OCI-M2 (cell line): ENCODE measurements around the gene LRRC27.
"Not testable (repeated sequence)": the region's sequence is repeated elsewhere in the genome, so short reads cannot be mapped to it uniquely, and the experiment has no call there.

Experiments used
- DNase-seq: peaks from one replicate; lab custom pipeline; 2025; ENCODE audit not compliant: unreplicated experiment; lab: John Stamatoyannopoulos, UW

Gene LRRC27

GRCh38 chr10:132336064-132336746 is 4.2 kb downstream of the LRRC27 start:
- DNase-seq = no peak

- no peak for DNase-seq
Observed at GRCh38 chr10:132336919-132337407, 5.0 kb downstream of the LRRC27 start.

- not testable (repeated sequence) for DNase-seq
Observed at GRCh38 chr10:132337854-132338253, 5.9 kb downstream of the LRRC27 start.

- no peak for DNase-seq
Observed at GRCh38 chr10:132338876-132339275, 6.9 kb downstream of the LRRC27 start.

GRCh38 chr10:132339276-132339675 is 7.3 kb downstream of the LRRC27 start:
- no peak for DNase-seq

- no peak for DNase-seq
Observed at GRCh38 chr10:132341017-132341416, 9.0 kb downstream of the LRRC27 start.

- no peak for DNase-seq
Observed at GRCh38 chr10:132341781-132342180, 9.8 kb downstream of the LRRC27 start.

GRCh38 chr10:132342553-132342952 is 10.6 kb downstream of the LRRC27 start:
- no peak for DNase-seq

- no peak for DNase-seq
Observed at GRCh38 chr10:132344386-132344785, 12.4 kb downstream of the LRRC27 start.

- no peak for DNase-seq
Observed at GRCh38 chr10:132345345-132345744, 13.4 kb downstream of the LRRC27 start.

GRCh38 chr10:132346806-132347205 is 14.8 kb downstream of the LRRC27 start:
- DNase-seq = no peak

- DNase-seq = no peak
Observed at GRCh38 chr10:132347211-132347930, 15.4 kb downstream of the LRRC27 start.

- DNase-seq = no peak
Observed at GRCh38 chr10:132347931-132348267, 15.9 kb downstream of the LRRC27 start.

GRCh38 chr10:132349766-132350165 is 17.8 kb downstream of the LRRC27 start:
- no peak for DNase-seq

GRCh38 chr10:132350391-132350790 is 18.4 kb downstream of the LRRC27 start:
- no peak for DNase-seq

- no peak for DNase-seq
Observed at GRCh38 chr10:132350946-132351345, 19.0 kb downstream of the LRRC27 start.

GRCh38 chr10:132351611-132352010 is 19.6 kb downstream of the LRRC27 start:
- DNase-seq = no peak

- not testable (repeated sequence) for DNase-seq
Observed at GRCh38 chr10:132352462-132353308, 20.7 kb downstream of the LRRC27 start.

GRCh38 chr10:132353456-132354355 is 21.7 kb downstream of the LRRC27 start:
- no peak for DNase-seq

- no peak for DNase-seq
Observed at GRCh38 chr10:132354356-132355094, 22.5 kb downstream of the LRRC27 start.
